Choroid plexus epithelial cell (primary cell): ENCODE results near the gene FBXO8.

Experiments
- DNase-seq: peaks from one replicate; pipeline ENCODE4 v3.0.0-alpha.2; 2010; ENCODE audit warnings: low read depth
- H3K4me3 ChIP-seq: 2 replicates; pipeline ENCODE4 v1.5.1; 2011; ENCODE audit warnings: low read depth, mild to moderate bottlenecking, control low read depth, low read length, moderate library complexity
- TF ChIP-seq, protein P1 (sequence below): conservative IDR thresholded peaks from 2 replicates; pipeline ENCODE4 v1.5.1; 2011; ENCODE audit warnings: low read depth, mild to moderate bottlenecking, control low read depth, inconsistent platforms, low read length, moderate library complexity

FBXO8 gene

DNA sequence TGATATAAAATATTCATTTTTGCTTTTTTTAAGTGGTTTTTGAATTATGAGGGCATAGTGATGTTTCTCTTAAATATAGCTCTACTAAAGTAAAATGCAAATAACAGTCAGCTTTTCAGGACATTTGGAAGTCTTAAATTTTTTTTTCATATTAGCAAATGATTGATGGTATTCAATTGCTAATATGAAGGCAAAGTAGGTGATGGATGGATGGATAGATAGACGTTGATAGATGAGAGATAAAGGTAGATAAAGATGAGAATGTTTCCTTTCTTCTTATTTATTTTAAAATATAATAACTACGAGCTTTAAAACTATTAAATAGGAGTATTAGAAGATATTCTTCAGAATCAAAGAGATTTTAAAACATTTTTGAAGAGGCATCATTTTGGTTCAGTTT lies 83.7 kb downstream of the FBXO8 start:
- no peak overlapping the region for H3K4me3 ChIP-seq
- TF ChIP-seq, protein P1, sequence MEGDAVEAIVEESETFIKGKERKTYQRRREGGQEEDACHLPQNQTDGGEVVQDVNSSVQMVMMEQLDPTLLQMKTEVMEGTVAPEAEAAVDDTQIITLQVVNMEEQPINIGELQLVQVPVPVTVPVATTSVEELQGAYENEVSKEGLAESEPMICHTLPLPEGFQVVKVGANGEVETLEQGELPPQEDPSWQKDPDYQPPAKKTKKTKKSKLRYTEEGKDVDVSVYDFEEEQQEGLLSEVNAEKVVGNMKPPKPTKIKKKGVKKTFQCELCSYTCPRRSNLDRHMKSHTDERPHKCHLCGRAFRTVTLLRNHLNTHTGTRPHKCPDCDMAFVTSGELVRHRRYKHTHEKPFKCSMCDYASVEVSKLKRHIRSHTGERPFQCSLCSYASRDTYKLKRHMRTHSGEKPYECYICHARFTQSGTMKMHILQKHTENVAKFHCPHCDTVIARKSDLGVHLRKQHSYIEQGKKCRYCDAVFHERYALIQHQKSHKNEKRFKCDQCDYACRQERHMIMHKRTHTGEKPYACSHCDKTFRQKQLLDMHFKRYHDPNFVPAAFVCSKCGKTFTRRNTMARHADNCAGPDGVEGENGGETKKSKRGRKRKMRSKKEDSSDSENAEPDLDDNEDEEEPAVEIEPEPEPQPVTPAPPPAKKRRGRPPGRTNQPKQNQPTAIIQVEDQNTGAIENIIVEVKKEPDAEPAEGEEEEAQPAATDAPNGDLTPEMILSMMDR = no peak
- no peak for DNase-seq

DNA sequence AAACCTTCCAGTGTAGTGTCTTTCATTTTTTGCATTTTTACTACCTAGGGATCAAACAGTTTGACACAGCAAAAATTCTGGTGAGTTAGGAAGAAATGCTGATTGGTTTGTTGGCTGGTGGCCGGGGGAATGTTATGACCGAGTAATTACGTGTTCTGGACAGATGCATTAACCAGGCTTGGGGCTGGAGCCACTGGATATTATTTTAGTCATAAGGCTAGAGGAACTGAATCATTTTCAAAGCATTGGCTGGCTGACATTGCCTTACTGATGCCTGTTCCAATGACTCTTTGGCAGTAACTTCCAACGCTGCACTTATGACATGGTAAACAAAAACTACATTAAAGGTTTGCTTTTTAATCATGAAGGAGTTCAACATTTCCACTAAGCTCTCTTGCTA lies 84.6 kb downstream of the FBXO8 start:
- TF ChIP-seq, protein P1 = no peak
- DNase-seq = peak; percentile 63
- H3K4me3 ChIP-seq = no peak overlapping the region

GRCh38 chr4:174198396-174198795 lies 85.1 kb downstream of the FBXO8 start:
- TF ChIP-seq, protein P1 = no peak
- DNase-seq = no peak
- no peak overlapping the region for H3K4me3 ChIP-seq

DNA sequence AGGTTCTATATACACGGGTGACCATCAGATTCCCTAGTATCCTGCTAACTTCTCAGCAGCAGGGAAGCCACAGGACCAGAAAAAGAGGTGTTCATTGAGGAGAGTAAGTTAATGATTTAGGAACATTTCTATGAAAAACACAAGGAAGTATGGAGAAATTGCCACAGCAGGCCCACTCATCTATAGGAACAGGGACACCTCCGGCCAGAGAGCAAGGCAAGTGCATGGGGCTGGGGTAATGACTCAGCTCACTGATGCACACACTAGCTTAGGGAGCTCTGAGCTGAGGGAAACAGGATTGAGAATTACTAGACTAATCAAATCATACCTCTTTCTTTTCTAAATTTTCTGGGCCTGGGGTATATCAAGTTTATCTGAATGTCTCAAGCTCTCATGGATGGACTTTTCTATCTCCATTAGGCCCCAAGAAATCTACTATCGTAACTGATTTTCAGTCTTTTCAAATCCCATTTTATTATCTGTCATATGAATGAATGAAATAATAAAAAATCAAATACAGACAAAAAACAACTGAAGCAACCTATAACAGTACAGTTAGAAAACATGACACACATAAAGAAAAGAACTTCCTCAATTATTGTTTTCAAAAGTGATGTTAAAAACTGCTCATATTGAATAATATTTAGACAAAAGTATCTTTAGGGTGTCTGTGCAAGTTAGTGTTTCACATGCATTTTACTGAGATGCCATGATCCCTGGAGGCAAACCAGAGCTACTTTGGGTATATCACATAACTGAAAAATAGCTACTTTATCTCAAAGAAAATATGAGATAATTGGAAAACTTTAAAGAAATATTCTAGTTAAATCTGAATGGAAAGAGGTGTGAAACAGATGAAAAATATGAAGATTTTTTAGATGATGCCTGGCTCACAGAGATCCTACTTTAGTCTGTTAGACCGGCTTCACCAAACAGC lies 89.8 kb downstream of the FBXO8 start:
- H3K4me3 ChIP-seq = no peak overlapping the region
- DNase-seq = no peak
- TF ChIP-seq, protein P1 = no peak

- DNase-seq = no peak
- TF ChIP-seq, protein P1 = no peak
- H3K4me3 ChIP-seq = no peak overlapping the region
These were observed 90.5 kb downstream of the FBXO8 start for GRCh38 chr4:174192943-174193342.

DNA sequence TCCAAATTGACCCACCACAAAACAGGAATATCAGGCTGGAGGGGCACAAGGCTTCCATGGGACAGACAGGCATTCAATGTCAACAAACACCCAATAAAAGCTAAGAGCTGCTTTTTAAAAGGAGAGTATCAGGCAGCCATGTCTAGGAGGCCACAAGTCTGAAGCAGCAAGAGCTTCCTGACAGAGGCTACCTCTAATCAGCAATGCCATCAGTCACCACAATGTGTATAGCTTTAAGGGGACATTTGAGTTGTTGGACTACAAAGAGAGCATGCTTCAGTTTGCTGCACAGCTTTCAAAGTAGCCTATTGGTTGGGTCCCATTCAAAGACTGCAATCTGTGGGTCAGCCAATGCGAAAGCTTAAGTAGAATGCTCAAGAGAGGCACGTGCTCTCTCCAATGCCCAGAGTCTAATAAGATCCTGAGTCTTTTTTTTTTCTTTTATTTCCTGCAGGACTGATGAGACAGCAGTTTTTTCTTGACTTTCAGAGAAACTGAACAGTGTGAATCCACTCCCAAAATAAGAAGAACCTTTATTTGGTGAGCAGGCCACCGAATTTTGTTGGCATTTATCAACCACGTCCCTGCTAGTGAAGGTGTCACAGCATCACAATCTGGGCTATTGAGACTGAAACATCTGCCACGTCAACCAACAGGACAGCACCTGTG lies 92.5 kb downstream of the FBXO8 start:
- TF ChIP-seq, protein P1 = no peak
- DNase-seq = no peak
- no peak overlapping the region for H3K4me3 ChIP-seq
